ENCODE results near the gene REC114. TPM values are rescaled to one million over a fixed set of nuclear protein-coding genes. Genes with fewer than 3 reads are reported as not detected.
A peak's percentile ranks its signal among the peaks of the same experiment; 100 is the strongest.

Gene REC114
- total and polyA plus RNA-seq, 2 experiments from 2014 or later: not detected

DNA sequence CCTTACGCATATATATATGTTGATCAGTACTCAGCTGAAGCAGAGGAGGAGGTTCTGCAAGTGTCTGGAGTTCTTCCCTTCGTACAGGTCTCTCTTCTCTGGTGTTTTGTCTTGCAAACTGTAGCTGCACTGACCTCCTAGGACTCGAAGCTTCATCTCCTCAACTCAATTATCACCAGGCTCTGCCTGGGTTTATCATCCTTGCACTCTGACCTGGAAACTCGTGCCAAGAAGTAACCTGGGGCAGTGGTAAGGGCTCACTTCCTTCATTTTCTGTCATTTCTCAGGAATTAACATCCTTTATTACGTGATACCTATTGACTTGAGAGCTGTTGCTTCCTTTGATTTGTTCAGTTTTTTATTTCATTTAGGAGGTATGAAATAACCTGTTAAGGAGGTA, 14.4 kb downstream of the REC114 start:
- Mint-ChIP-seq H3K9me3 (no peaks in the 10 kb centered on the region), H3K27me3 (ENCODE audit: insufficient read depth, low read depth, poor library complexity) (no peaks in the 10 kb centered on the region), H3K36me3 (ENCODE audit: low read depth) (no peaks in the 10 kb centered on the region), H3K4me1 (peaks cover 10% of the 10 kb centered on the region), H3K4me3 (no peak overlapping the region), H3K27ac (no peak overlapping the region)
- Histone ChIP-seq H3K4me2 (no peak overlapping the region), H3K4me1 (ENCODE audit: insufficient read depth) (peaks cover 7% of the 10 kb centered on the region; the same call in 1 of the 2 replicates), H3K9me2 (ENCODE audit: insufficient read depth) (no peaks in the 10 kb centered on the region), H3K4me3 (no peak overlapping the region), H3F3A (replicated peaks; ENCODE audit: low read depth) (no peaks in the 10 kb centered on the region), H3K36me3 (ENCODE audit: insufficient read depth) (no peaks in the 10 kb centered on the region), H3K79me2 (replicated peaks; ENCODE audit: insufficient read depth) (no peaks in the 10 kb centered on the region), H3K27ac (ENCODE audit: low read depth) (no peak overlapping the region), H3K27me3 (ENCODE audit: insufficient read depth) (no peaks in the 10 kb centered on the region), H2AFZ (peak overlapping the region; percentile 39; the same call in 1 of the 2 replicates), H4K20me1 (replicated peaks; ENCODE audit: insufficient read depth) (no peaks in the 10 kb centered on the region)
- DNase-seq (ENCODE audit: low spot score) (no peak), ATAC-seq (0 out of 3 replicates have a peak, but pooled peaks have one; percentile 37)
- no peak for TF ChIP-seq STAT1 (IDR thresholded peaks at IDR 0.05; ENCODE audit: unreplicated experiment)

DNA sequence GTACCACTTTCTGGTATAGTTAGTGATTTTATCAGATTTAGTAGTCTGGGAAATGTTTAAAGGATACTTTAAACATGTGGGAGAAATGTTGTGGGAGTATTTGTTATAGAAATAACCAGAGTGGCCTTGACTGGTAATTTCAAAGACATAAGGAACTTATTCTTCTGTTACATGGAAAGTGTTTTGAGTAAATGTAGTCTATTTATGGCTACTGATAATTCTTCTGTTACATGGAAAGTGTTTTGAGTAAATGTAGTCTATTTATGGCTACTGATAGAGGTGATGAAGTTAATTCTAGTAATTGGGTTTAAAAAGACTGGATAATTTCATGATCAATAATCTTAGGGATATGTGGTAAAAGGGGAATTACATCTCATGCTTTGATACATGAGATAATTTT, 17.7 kb downstream of the REC114 start:
- DNase-seq (ENCODE audit: low spot score) (no peak), ATAC-seq (no peak)
- Histone ChIP-seq H3K27ac (ENCODE audit: low read depth) (no peak overlapping the region), H3K4me3 (no peak overlapping the region), H3K9me2 (ENCODE audit: insufficient read depth) (no peaks in the 10 kb centered on the region), H3K4me1 (ENCODE audit: insufficient read depth) (peaks cover 7% of the 10 kb centered on the region; the same call in 1 of the 2 replicates), H3K27me3 (ENCODE audit: insufficient read depth) (no peaks in the 10 kb centered on the region), H3F3A (replicated peaks; ENCODE audit: low read depth) (no peaks in the 10 kb centered on the region), H3K36me3 (ENCODE audit: insufficient read depth) (no peaks in the 10 kb centered on the region), H3K79me2 (replicated peaks; ENCODE audit: insufficient read depth) (no peaks in the 10 kb centered on the region), H2AFZ (no peak overlapping the region), H4K20me1 (replicated peaks; ENCODE audit: insufficient read depth) (no peaks in the 10 kb centered on the region), H3K4me2 (no peak overlapping the region)
- H3K4me3 Mint-ChIP-seq: no peak overlapping the region
- no peaks in the 10 kb centered on the region for H3K36me3 Mint-ChIP-seq (ENCODE audit: low read depth)
- no peaks in the 10 kb centered on the region for H3K9me3 Mint-ChIP-seq
- H3K4me1 Mint-ChIP-seq: peaks cover 10% of the 10 kb centered on the region
- no peak overlapping the region for H3K27ac Mint-ChIP-seq
- no peaks in the 10 kb centered on the region for H3K27me3 Mint-ChIP-seq (ENCODE audit: insufficient read depth, low read depth, poor library complexity)
- TF ChIP-seq, protein P1, sequence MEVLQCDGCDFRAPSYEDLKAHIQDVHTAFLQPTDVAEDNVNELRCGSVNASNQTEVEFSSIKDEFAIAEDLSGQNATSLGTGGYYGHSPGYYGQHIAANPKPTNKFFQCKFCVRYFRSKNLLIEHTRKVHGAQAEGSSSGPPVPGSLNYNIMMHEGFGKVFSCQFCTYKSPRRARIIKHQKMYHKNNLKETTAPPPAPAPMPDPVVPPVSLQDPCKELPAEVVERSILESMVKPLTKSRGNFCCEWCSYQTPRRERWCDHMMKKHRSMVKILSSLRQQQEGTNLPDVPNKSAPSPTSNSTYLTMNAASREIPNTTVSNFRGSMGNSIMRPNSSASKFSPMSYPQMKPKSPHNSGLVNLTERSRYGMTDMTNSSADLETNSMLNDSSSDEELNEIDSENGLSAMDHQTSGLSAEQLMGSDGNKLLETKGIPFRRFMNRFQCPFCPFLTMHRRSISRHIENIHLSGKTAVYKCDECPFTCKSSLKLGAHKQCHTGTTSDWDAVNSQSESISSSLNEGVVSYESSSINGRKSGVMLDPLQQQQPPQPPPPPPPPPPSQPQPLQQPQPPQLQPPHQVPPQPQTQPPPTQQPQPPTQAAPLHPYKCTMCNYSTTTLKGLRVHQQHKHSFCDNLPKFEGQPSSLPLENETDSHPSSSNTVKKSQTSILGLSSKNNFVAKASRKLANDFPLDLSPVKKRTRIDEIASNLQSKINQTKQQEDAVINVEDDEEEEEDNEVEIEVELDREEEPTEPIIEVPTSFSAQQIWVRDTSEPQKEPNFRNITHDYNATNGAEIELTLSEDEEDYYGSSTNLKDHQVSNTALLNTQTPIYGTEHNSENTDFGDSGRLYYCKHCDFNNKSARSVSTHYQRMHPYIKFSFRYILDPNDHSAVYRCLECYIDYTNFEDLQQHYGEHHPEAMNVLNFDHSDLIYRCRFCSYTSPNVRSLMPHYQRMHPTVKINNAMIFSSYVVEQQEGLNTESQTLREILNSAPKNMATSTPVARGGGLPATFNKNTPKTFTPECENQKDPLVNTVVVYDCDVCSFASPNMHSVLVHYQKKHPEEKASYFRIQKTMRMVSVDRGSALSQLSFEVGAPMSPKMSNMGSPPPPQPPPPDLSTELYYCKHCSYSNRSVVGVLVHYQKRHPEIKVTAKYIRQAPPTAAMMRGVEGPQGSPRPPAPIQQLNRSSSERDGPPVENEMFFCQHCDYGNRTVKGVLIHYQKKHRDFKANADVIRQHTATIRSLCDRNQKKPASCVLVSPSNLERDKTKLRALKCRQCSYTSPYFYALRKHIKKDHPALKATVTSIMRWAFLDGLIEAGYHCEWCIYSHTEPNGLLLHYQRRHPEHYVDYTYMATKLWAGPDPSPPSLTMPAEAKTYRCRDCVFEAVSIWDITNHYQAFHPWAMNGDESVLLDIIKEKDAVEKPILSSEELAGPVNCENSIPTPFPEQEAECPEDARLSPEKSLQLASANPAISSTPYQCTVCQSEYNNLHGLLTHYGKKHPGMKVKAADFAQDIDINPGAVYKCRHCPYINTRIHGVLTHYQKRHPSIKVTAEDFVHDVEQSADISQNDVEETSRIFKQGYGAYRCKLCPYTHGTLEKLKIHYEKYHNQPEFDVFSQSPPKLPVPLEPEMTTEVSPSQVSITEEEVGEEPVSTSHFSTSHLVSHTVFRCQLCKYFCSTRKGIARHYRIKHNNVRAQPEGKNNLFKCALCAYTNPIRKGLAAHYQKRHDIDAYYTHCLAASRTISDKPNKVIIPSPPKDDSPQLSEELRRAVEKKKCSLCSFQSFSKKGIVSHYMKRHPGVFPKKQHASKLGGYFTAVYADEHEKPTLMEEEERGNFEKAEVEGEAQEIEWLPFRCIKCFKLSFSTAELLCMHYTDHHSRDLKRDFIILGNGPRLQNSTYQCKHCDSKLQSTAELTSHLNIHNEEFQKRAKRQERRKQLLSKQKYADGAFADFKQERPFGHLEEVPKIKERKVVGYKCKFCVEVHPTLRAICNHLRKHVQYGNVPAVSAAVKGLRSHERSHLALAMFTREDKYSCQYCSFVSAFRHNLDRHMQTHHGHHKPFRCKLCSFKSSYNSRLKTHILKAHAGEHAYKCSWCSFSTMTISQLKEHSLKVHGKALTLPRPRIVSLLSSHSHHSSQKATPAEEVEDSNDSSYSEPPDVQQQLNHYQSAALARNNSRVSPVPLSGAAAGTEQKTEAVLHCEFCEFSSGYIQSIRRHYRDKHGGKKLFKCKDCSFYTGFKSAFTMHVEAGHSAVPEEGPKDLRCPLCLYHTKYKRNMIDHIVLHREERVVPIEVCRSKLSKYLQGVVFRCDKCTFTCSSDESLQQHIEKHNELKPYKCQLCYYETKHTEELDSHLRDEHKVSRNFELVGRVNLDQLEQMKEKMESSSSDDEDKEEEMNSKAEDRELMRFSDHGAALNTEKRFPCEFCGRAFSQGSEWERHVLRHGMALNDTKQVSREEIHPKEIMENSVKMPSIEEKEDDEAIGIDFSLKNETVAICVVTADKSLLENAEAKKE (CRISPR knock-in tag; IDR thresholded peaks at IDR 0.05): no peak
- TF ChIP-seq JUNB (IDR thresholded peaks at IDR 0.05; ENCODE audit: unreplicated experiment) (no peak), EZH2phosphoT487 (IDR thresholded peaks at IDR 0.05; ENCODE audit: unreplicated experiment) (no peak), ZNF114 (CRISPR knock-in tag; IDR thresholded peaks at IDR 0.05) (no peak), CREB1 (CRISPR knock-in tag; IDR thresholded peaks at IDR 0.05; ENCODE audit: low read depth) (no peak), STAT1 (IDR thresholded peaks at IDR 0.05; ENCODE audit: unreplicated experiment) (no peak), EZH2 (IDR thresholded peaks at IDR 0.05; ENCODE audit: low read depth, unreplicated experiment) (no peak), NANOG (IDR thresholded peaks at IDR 0.05; ENCODE audit: borderline replicate concordance) (no peak), POLR2AphosphoS5 (IDR thresholded peaks at IDR 0.05; ENCODE audit: low read depth) (no peak), ZNF331 (CRISPR knock-in tag; IDR thresholded peaks at IDR 0.05; ENCODE audit: low read depth) (no peak)
- TF ChIP-seq, protein P2, sequence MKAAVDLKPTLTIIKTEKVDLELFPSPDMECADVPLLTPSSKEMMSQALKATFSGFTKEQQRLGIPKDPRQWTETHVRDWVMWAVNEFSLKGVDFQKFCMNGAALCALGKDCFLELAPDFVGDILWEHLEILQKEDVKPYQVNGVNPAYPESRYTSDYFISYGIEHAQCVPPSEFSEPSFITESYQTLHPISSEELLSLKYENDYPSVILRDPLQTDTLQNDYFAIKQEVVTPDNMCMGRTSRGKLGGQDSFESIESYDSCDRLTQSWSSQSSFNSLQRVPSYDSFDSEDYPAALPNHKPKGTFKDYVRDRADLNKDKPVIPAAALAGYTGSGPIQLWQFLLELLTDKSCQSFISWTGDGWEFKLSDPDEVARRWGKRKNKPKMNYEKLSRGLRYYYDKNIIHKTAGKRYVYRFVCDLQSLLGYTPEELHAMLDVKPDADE (IDR thresholded peaks at IDR 0.05): no peak
- TF ChIP-seq, protein P3, sequence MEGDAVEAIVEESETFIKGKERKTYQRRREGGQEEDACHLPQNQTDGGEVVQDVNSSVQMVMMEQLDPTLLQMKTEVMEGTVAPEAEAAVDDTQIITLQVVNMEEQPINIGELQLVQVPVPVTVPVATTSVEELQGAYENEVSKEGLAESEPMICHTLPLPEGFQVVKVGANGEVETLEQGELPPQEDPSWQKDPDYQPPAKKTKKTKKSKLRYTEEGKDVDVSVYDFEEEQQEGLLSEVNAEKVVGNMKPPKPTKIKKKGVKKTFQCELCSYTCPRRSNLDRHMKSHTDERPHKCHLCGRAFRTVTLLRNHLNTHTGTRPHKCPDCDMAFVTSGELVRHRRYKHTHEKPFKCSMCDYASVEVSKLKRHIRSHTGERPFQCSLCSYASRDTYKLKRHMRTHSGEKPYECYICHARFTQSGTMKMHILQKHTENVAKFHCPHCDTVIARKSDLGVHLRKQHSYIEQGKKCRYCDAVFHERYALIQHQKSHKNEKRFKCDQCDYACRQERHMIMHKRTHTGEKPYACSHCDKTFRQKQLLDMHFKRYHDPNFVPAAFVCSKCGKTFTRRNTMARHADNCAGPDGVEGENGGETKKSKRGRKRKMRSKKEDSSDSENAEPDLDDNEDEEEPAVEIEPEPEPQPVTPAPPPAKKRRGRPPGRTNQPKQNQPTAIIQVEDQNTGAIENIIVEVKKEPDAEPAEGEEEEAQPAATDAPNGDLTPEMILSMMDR (conservative IDR thresholded peaks at IDR 0.05; ENCODE audit: low read depth in 2 of 2): no peak
